GM19193 (cell line): ENCODE measurements around the gene ATF7.

Source experiments
- POLR2A ChIP-seq: IDR thresholded peaks from 4 replicates; pipeline ENCODE4 v1.6.1; 2011; ENCODE audit not compliant: insufficient read depth, insufficient read length; ENCODE audit errors: extremely low read depth

ATF7 gene

DNA sequence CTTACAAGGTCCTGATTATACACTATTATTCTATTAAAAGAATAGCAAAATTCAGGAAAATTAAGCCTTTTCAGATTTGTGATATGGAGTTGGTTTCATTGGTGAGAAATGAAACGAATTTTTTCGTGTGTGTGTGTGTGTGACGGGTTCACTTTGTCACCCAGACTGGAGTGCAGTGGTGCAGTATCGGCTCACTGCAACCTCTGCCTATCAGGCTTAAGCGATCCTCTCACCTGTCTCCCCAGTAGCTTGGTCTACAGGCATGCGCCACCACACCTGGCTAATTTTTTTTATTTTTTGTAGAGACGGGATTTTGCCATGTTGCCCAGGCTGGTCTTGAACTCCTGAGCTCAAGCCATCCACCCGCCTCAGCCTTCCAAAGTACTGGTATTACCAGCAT, 164.6 kb downstream of the ATF7 start:
- no peak for TF ChIP-seq POLR2A

DNA sequence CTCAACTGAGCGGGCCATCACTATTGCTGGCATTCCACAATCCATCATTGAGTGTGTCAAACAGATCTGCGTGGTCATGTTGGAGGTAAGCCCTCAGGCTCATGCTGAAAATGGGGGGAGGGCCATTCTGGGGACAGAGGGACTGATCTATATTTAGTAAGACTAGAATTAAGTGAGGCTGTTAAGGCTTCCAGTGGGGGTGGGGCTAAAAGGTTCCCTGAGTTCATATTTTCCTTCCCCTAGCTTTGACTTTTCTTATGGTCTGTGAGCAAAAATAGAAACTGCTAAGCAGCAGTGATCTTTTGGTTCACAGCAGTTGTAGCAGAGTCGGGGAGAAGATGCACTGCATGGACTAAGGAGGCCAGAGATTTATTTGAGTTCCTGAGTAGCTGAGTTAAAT, 165.1 kb downstream of the ATF7 start:
- peak; percentile 27 for TF ChIP-seq POLR2A

DNA sequence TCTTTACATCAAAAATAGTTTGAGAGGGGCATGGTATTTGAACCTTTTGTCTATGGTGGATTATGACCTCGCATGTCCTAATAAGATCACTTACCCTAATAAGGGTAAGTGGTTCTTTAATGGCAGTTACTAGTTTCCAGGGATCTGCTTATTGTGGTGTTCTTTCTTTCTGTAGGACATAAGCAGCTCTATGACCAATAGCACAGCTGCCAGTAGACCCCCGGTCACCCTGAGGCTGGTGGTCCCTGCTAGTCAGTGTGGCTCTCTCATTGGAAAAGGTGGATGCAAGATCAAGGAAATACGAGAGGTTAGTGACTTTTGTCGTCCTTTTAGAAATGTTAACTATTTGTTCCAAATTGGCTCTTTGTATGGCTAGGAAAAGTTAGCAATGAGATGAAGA, 167.1 kb downstream of the ATF7 start:
- no peak for TF ChIP-seq POLR2A
